WTC11 (cell line): ENCODE measurements around the gene NATD1.

ENCODE experiments used
- AFF4 ChIP-seq: sonication (generic); formaldehyde crosslinking; IDR thresholded peaks from 2 replicates; pipeline ENCODE4 v1.8.1; 2023; ENCODE audit warnings: mild to moderate bottlenecking, missing genetic modification reagents, borderline replicate concordance
- CTCF ChIP-seq: fragments of 200-600 bp; IDR thresholded peaks from 2 replicates; pipeline ENCODE4 v1.8.0; 2022; ENCODE audit warnings: antibody characterized with exemption
- HMGA2 ChIP-seq: fragments of 250-450 bp; sonication (Bioruptor Pico); IDR thresholded peaks from 2 replicates; pipeline ENCODE4 v1.4.0; 2021; ENCODE audit warnings: mild to moderate bottlenecking, moderate library complexity
- JUN ChIP-seq: sonication (generic); formaldehyde crosslinking; IDR thresholded peaks from 2 replicates; pipeline ENCODE4 v1.8.0; 2023; ENCODE audit warnings: mild to moderate bottlenecking, missing genetic modification reagents
- MXD4 ChIP-seq: fragments of 250-450 bp; sonication (Bioruptor Pico); IDR thresholded peaks from 2 replicates; pipeline ENCODE4 v1.8.0; 2021; ENCODE audit warnings: mild to moderate bottlenecking, moderate library complexity, borderline replicate concordance
- ZBTB21 ChIP-seq: sonication (generic); formaldehyde crosslinking; IDR thresholded peaks from 2 replicates; pipeline ENCODE4 v1.8.1; 2023; ENCODE audit warnings: mild to moderate bottlenecking, missing genetic modification reagents, borderline replicate concordance
- TF ChIP-seq, protein P1 (sequence below): sonication (generic); formaldehyde crosslinking; IDR thresholded peaks from 2 replicates; pipeline ENCODE4 v1.8.0; 2022; ENCODE audit warnings: missing genetic modification reagents
- TF ChIP-seq, protein P2 (sequence below): sonication (generic); formaldehyde crosslinking; conservative IDR thresholded peaks from 2 replicates; pipeline ENCODE4 v1.8.1; 2022; ENCODE audit warnings: mild to moderate bottlenecking, missing genetic modification reagents

GRCh38 chr17:21210411-21211076 lies 42.7 kb downstream of the NATD1 start:
- TF ChIP-seq CTCF (no peak), ZBTB21 (CRISPR knock-in tag) (no peak), JUN (CRISPR knock-in tag) (no peak), AFF4 (CRISPR knock-in tag) (no peak), MXD4 (CRISPR knock-in tag) (no peak), HMGA2 (CRISPR knock-in tag) (no peak)
- TF ChIP-seq, protein P1, sequence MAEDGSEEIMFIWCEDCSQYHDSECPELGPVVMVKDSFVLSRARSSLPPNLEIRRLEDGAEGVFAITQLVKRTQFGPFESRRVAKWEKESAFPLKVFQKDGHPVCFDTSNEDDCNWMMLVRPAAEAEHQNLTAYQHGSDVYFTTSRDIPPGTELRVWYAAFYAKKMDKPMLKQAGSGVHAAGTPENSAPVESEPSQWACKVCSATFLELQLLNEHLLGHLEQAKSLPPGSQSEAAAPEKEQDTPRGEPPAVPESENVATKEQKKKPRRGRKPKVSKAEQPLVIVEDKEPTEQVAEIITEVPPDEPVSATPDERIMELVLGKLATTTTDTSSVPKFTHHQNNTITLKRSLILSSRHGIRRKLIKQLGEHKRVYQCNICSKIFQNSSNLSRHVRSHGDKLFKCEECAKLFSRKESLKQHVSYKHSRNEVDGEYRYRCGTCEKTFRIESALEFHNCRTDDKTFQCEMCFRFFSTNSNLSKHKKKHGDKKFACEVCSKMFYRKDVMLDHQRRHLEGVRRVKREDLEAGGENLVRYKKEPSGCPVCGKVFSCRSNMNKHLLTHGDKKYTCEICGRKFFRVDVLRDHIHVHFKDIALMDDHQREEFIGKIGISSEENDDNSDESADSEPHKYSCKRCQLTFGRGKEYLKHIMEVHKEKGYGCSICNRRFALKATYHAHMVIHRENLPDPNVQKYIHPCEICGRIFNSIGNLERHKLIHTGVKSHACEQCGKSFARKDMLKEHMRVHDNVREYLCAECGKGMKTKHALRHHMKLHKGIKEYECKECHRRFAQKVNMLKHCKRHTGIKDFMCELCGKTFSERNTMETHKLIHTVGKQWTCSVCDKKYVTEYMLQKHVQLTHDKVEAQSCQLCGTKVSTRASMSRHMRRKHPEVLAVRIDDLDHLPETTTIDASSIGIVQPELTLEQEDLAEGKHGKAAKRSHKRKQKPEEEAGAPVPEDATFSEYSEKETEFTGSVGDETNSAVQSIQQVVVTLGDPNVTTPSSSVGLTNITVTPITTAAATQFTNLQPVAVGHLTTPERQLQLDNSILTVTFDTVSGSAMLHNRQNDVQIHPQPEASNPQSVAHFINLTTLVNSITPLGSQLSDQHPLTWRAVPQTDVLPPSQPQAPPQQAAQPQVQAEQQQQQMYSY (CRISPR knock-in tag) = no peak
- TF ChIP-seq, protein P2, sequence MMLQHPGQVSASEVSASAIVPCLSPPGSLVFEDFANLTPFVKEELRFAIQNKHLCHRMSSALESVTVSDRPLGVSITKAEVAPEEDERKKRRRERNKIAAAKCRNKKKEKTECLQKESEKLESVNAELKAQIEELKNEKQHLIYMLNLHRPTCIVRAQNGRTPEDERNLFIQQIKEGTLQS = no peak
